Measurements from ENCODE around the gene ST8SIA4.

The ST8SIA4 gene

DNA sequence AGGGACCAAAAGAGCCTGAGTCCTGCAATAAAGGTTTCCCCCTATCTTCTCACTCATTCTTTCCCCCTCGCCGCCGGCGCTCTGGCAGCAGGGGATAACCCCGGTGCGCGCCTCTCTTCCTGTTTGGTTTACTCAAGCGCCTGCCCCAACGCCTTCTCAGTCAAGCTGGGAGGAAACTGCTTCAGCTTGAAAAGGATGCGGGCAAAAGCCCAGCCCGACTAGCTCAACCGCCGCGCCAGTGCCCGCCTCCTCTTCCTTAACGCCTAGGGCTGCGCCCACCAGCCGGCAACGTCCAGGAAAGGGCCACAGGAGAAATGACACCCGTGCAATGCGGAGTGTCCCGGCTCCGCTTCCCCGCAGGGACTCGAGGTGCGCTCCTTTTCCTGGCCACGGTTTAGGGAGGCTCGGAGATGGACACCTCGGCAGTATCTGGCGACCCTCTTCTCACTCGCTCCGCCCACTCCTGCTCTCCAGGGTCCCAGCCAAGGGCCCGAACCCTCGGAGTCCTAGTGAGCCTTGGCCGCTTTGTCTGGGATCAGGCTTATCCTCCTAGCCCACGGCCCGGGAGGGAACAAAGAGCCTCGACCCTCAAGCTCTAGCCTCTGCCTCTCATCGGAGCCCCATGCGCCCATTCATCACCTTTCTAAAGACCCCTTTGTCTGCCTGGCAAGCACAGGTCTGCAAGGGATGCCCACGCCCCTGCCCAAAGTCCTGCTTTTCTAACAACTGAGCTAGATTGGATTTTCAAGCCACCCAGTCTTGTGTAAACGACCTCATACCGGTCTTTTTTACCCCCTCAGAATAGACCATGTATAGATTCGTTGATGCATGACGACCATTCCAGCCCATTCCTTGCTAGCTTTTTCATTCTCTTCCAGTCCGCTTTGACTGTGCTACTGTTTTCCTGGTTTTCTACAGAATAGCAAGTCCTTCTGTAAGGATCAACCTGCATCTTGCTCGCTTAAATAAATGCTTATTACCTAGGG, 2.0 kb downstream of the ST8SIA4 start:
- Histone ChIP-seq H3K4me1 (ENCODE audit: control insufficient read depth in 5 of 5, insufficient read depth in 5 of 5, low read length in 5 of 5) (peaks cover 2 to 58% (median 48%) of the 10 kb centered on the region in 5 donors), H3K27me3 (ENCODE audit: control insufficient read depth in 5 of 5, insufficient read depth in 4 of 5, low read length in 5 of 5) (peaks cover 0 to 19% (median 15%) of the 10 kb centered on the region in 5 donors), H3K27ac (ENCODE audit: low read depth, low read length) (peak overlapping the region; percentile 77), H3K36me3 (ENCODE audit: control insufficient read depth in 5 of 5, insufficient read depth in 5 of 5, low read length in 5 of 5) (no peaks in the 10 kb centered on the region), H3K9ac (ENCODE audit: low read length in 5 of 5) (peak overlapping the region in 3 of 5 donors; percentile 7 to 83 (median 68)), H3K4me3 (ENCODE audit: low read depth in 1 of 5, low read length in 5 of 5) (peak overlapping the region; percentile 75 to 91 (median 80)), H3K9me3 (ENCODE audit: control insufficient read depth in 5 of 5, low read length in 5 of 5) (no peaks in the 10 kb centered on the region)

DNA sequence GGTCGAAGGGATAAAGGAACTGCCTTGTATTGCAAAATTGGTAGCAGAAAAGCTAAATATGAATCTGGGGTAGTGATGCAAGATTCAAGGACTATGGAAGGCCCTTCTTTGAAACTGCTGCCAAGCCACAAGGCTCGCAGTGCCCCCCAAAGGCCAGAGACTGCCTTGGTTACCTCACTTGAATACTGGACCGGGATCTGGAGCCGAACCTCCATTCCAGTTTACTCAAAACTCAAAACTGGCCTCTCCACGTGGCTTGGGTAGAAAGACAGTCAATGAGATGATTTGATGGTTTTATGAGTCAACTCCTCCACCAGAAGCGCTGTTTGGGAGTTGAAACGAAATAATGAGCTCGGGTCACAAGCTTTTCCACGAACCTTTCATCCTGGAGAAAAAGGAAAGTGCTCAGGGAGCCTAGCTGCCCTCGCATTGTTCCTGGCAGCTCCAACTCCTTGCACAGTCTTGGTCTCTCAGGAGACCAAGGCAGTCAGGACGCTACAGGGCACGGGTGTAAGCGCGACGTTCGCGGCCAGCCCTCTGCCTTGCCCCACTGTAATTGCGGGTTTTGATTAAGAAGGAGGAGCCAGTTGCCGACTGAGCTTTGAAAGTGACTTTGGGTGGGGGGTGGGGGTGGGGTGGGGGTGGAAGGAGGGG, 2.8 kb downstream of the ST8SIA4 start:
- peak overlapping the region; percentile 73 for H3K27ac ChIP-seq (ENCODE audit: low read depth, low read length)
- peak overlapping the region in 2 of 5 donors; percentile 71 to 72 for H3K9ac ChIP-seq (ENCODE audit: low read length in 5 of 5)
- H3K9me3 ChIP-seq (ENCODE audit: control insufficient read depth in 5 of 5, low read length in 5 of 5) = no peaks in the 10 kb centered on the region
- H3K36me3 ChIP-seq (ENCODE audit: control insufficient read depth in 5 of 5, insufficient read depth in 5 of 5, low read length in 5 of 5) = no peaks in the 10 kb centered on the region
- H3K4me3 ChIP-seq (ENCODE audit: low read depth in 1 of 5, low read length in 5 of 5) = peak overlapping the region; percentile 75 to 91 (median 87)
- peaks cover 0 to 19% (median 15%) of the 10 kb centered on the region in 5 donors for H3K27me3 ChIP-seq (ENCODE audit: control insufficient read depth in 5 of 5, insufficient read depth in 4 of 5, low read length in 5 of 5)
- H3K4me1 ChIP-seq (ENCODE audit: control insufficient read depth in 5 of 5, insufficient read depth in 5 of 5, low read length in 5 of 5) = peaks cover 2 to 57% (median 48%) of the 10 kb centered on the region in 5 donors

DNA sequence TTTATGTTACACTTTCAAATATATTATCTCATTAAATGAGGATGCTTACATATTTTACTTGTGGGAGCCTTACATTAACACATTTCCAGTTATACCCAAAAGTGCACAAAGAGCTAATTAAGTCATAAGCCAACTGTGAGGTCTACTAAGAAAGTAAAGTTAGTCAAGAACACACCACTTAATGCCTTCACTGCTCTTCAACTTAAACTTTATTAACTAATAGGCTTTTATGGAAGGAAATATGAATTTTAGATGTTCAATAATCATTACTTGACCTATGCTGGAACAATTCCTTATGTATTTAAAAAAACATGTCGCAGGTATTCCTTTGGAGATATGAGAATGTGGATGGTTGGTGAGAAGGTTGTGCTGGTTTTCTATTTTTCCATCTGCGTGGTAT, 3.4 kb downstream of the ST8SIA4 start:
- Histone ChIP-seq H3K9me3 (ENCODE audit: control insufficient read depth in 5 of 5, low read length in 5 of 5) (no peaks in the 10 kb centered on the region), H3K4me1 (ENCODE audit: control insufficient read depth in 5 of 5, insufficient read depth in 5 of 5, low read length in 5 of 5) (peaks cover 2 to 52% (median 48%) of the 10 kb centered on the region in 5 donors), H3K27ac (ENCODE audit: low read depth, low read length) (peak overlapping the region; percentile 73), H3K4me3 (ENCODE audit: low read depth in 1 of 5, low read length in 5 of 5) (peak overlapping the region; percentile 75 to 91 (median 87)), H3K9ac (ENCODE audit: low read length in 5 of 5) (no peak overlapping the region), H3K27me3 (ENCODE audit: control insufficient read depth in 5 of 5, insufficient read depth in 4 of 5, low read length in 5 of 5) (peaks cover 0 to 18% (median 15%) of the 10 kb centered on the region in 5 donors), H3K36me3 (ENCODE audit: control insufficient read depth in 5 of 5, insufficient read depth in 5 of 5, low read length in 5 of 5) (no peaks in the 10 kb centered on the region)

DNA sequence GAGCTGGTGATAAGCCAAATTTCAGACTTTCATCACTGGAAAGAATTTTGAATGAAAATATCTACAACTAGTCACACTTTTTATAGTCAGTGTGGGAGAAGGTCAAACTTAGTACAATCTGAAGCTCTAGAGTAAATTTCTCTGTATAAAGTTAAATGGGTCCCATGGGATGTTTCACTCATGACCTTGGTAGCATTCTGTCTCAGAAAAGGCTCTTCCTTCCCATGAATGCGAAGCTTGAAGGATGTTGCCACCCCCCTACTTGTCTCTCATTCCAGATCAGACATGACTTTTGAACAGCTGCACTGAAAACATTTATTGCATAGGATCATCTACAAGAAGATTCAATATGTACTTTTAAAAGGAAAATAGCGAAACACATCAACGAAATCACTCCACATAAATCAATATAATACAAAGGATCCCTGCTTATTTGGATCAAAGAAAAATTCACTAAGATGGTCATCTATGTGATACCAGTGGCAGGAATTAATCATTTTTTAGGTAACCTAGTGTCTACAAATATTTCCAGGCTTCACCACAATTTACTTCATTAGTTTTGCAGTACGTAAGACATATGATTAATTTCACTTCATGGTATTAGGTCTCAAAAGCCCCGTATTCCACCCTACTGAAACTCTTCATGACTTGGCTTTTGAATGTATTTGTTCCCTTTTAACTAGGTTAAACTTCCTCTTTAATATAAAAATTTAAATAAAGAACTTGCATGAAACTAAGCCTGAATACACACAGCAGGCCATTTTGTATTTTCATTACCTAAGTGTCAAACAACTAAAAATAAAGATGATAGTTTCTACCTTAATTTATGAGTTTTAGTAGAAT, 4.4 kb downstream of the ST8SIA4 start:
- H3K27me3 ChIP-seq (ENCODE audit: control insufficient read depth in 5 of 5, insufficient read depth in 4 of 5, low read length in 5 of 5) = peaks cover 0 to 13% (median 9%) of the 10 kb centered on the region in 5 donors
- H3K9me3 ChIP-seq (ENCODE audit: control insufficient read depth in 5 of 5, low read length in 5 of 5) = no peaks in the 10 kb centered on the region
- peaks cover 0 to 2% (median 0%) of the 10 kb centered on the region in 5 donors for H3K36me3 ChIP-seq (ENCODE audit: control insufficient read depth in 5 of 5, insufficient read depth in 5 of 5, low read length in 5 of 5)
- peaks cover 2 to 47% (median 44%) of the 10 kb centered on the region in 5 donors for H3K4me1 ChIP-seq (ENCODE audit: control insufficient read depth in 5 of 5, insufficient read depth in 5 of 5, low read length in 5 of 5)
- no peak overlapping the region for H3K4me3 ChIP-seq (ENCODE audit: low read depth in 1 of 5, low read length in 5 of 5)
- H3K9ac ChIP-seq (ENCODE audit: low read length in 5 of 5) = no peak overlapping the region
- peak overlapping the region; percentile 6 for H3K27ac ChIP-seq (ENCODE audit: low read depth, low read length)

DNA sequence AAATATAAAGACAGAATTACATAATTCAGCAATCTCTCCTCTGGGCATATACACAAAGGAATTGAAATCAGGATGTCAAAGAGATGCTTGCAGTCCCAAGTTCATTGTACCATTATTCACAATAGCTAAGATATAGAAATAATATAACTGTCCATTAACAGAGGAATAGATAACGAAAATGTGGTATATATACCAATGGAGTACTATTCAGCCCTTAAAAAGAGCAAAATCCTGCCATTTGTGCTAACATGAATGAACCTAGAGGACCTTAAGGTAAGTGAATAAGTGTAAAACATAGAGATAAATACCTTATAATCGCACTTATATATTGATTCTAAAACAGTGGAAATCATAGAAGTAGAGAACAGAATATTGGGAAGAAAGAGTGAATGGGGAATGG, 7.0 kb downstream of the ST8SIA4 start:
- H3K9me3 ChIP-seq (ENCODE audit: control insufficient read depth in 5 of 5, low read length in 5 of 5) = no peaks in the 10 kb centered on the region
- no peak overlapping the region for H3K9ac ChIP-seq (ENCODE audit: low read length in 5 of 5)
- H3K4me1 ChIP-seq (ENCODE audit: control insufficient read depth in 5 of 5, insufficient read depth in 5 of 5, low read length in 5 of 5) = peaks cover 1 to 37% (median 22%) of the 10 kb centered on the region in 5 donors
- no peak overlapping the region for H3K4me3 ChIP-seq (ENCODE audit: low read depth in 1 of 5, low read length in 5 of 5)
- peaks cover 0 to 3% (median 0%) of the 10 kb centered on the region in 5 donors for H3K27me3 ChIP-seq (ENCODE audit: control insufficient read depth in 5 of 5, insufficient read depth in 4 of 5, low read length in 5 of 5)
- H3K36me3 ChIP-seq (ENCODE audit: control insufficient read depth in 5 of 5, insufficient read depth in 5 of 5, low read length in 5 of 5) = peaks cover 0 to 2% (median 0%) of the 10 kb centered on the region in 5 donors
- no peak overlapping the region for H3K27ac ChIP-seq (ENCODE audit: low read depth, low read length)

DNA sequence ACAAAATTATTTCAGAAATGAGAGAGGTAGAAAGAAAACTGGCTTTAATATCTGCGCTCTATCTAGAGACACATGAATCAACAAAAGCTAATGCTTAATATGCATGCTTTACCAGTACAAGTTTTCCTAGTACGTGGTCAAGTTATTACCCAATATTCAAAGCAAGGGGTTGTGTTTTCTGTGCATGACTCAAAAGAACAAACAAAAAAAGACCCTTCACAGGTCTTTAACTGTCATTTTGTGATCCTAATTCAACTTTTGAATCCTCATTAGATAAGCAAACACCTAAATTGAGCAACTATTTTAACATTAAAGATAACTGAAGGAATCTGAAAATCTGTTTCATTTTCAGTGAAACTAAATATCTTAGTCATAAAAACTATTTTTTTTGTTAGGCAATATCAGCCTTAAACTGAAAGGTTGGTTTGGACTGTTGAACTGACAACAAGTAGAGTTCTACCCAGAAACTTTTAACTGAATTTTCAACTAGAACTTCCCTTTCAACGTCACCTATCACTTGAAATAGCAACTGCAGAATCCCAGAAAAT, 12.5 kb downstream of the ST8SIA4 start:
- H3K27me3 ChIP-seq (ENCODE audit: control insufficient read depth in 5 of 5, insufficient read depth in 4 of 5, low read length in 5 of 5) = no peaks in the 10 kb centered on the region
- no peaks in the 10 kb centered on the region for H3K9me3 ChIP-seq (ENCODE audit: control insufficient read depth in 5 of 5, low read length in 5 of 5)
- peak overlapping the region in 2 of 5 donors; percentile 48 to 53 for H3K9ac ChIP-seq (ENCODE audit: low read length in 5 of 5)
- peak overlapping the region in 4 of 5 donors; percentile 27 to 59 (median 39) for H3K4me3 ChIP-seq (ENCODE audit: low read depth in 1 of 5, low read length in 5 of 5)
- peaks cover 0 to 2% (median 0%) of the 10 kb centered on the region in 5 donors for H3K36me3 ChIP-seq (ENCODE audit: control insufficient read depth in 5 of 5, insufficient read depth in 5 of 5, low read length in 5 of 5)
- H3K27ac ChIP-seq (ENCODE audit: low read depth, low read length) = peak overlapping the region; percentile 61
- peaks cover 0 to 6% (median 0%) of the 10 kb centered on the region in 5 donors for H3K4me1 ChIP-seq (ENCODE audit: control insufficient read depth in 5 of 5, insufficient read depth in 5 of 5, low read length in 5 of 5)

DNA sequence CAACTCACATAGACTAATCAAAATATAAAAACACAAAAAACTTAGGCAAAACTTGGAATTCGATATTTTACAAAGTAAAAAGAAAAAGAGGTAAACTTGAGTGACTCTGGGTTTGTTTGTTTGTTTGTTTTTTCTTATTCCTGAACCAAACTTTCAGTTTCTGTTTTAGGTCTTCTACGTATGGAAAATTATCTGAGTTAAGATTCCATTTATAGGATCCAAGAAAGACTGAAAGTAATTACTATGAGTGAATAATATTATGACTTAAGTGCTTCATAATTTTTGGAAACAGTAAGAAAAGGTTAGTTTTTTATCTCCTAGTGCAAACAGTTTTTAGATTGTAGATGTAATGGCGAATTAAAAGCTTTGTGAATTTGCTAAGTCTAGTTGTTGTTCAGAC, 13.2 kb downstream of the ST8SIA4 start:
- Histone ChIP-seq H3K27ac (ENCODE audit: low read depth, low read length) (peak overlapping the region; percentile 61), H3K9ac (ENCODE audit: low read length in 5 of 5) (peak overlapping the region in 3 of 5 donors; percentile 24 to 51 (median 48)), H3K4me3 (ENCODE audit: low read depth in 1 of 5, low read length in 5 of 5) (peak overlapping the region in 3 of 5 donors; percentile 27 to 59 (median 36))

DNA sequence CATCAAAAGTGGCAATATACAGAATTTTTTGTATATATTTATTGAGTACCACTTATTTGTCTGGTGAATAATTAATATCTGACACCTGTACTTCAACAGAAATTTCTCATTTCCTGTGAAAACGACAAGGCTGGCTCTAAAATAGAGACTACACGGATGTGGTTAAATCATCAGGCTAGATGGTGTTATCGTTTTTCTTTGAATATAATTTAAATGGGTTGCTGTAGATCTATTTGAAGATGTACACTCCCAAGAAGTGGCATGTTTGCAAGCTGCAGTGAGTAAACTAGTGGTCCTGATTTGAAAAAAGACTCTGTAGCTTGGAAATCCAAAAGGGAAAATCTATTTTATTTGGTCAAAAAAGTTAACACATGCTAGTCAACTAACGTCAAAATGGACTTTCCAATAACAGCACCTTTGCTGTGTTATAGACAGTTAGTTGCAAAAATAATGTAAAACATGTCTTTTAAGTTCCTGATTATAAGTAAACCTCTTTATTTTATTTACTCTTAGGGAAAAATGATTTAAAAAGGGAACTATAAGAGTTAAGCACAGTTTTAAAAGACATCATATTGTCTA, 13.8 kb downstream of the ST8SIA4 start:
- H3K4me1 ChIP-seq (ENCODE audit: control insufficient read depth in 5 of 5, insufficient read depth in 5 of 5, low read length in 5 of 5) = peaks cover 0 to 12% (median 0%) of the 10 kb centered on the region in 5 donors
- H3K27ac ChIP-seq (ENCODE audit: low read depth, low read length) = peak overlapping the region; percentile 61
- H3K4me3 ChIP-seq (ENCODE audit: low read depth in 1 of 5, low read length in 5 of 5) = peak overlapping the region in 3 of 5 donors; percentile 27 to 59 (median 36)
- H3K9ac ChIP-seq (ENCODE audit: low read length in 5 of 5) = peak overlapping the region in 2 of 5 donors; percentile 40 to 51
- peaks cover 0 to 5% (median 0%) of the 10 kb centered on the region in 5 donors for H3K36me3 ChIP-seq (ENCODE audit: control insufficient read depth in 5 of 5, insufficient read depth in 5 of 5, low read length in 5 of 5)
- no peaks in the 10 kb centered on the region for H3K27me3 ChIP-seq (ENCODE audit: control insufficient read depth in 5 of 5, insufficient read depth in 4 of 5, low read length in 5 of 5)
- H3K9me3 ChIP-seq (ENCODE audit: control insufficient read depth in 5 of 5, low read length in 5 of 5) = no peaks in the 10 kb centered on the region

More for the DNA sequence above, 13.2 kb downstream of the ST8SIA4 start:
- Histone ChIP-seq H3K9me3 (ENCODE audit: control insufficient read depth in 5 of 5, low read length in 5 of 5) (no peaks in the 10 kb centered on the region), H3K27me3 (ENCODE audit: control insufficient read depth in 5 of 5, insufficient read depth in 4 of 5, low read length in 5 of 5) (no peaks in the 10 kb centered on the region), H3K4me1 (ENCODE audit: control insufficient read depth in 5 of 5, insufficient read depth in 5 of 5, low read length in 5 of 5) (peaks cover 0 to 6% (median 0%) of the 10 kb centered on the region in 5 donors), H3K36me3 (ENCODE audit: control insufficient read depth in 5 of 5, insufficient read depth in 5 of 5, low read length in 5 of 5) (peaks cover 0 to 2% (median 0%) of the 10 kb centered on the region in 5 donors)

DNA sequence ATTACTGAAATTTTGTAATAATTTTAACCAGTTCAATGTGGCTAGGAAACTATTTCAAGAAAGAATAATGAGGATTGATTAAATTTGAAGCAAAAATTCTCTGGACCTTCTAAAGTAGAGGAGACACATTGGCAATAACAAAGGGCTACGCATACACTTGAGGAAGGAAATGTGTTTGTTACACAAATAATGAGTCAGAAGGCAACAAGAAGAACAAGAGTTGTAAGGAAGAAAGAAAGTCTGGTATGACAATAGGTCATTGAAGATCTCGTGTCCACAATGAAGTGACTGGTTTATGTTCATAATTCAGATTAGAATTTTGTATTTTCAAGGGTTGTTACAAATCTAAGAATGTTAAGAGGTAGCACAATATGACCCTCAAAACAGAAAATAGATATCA, 25.8 kb downstream of the ST8SIA4 start:
- peaks cover 0 to 4% (median 0%) of the 10 kb centered on the region in 5 donors for H3K4me1 ChIP-seq (ENCODE audit: control insufficient read depth in 5 of 5, insufficient read depth in 5 of 5, low read length in 5 of 5)
- no peaks in the 10 kb centered on the region for H3K27me3 ChIP-seq (ENCODE audit: control insufficient read depth in 5 of 5, insufficient read depth in 4 of 5, low read length in 5 of 5)
- H3K9me3 ChIP-seq (ENCODE audit: control insufficient read depth in 5 of 5, low read length in 5 of 5) = no peaks in the 10 kb centered on the region
- H3K27ac ChIP-seq (ENCODE audit: low read depth, low read length) = no peak overlapping the region
- H3K9ac ChIP-seq (ENCODE audit: low read length in 5 of 5) = no peak overlapping the region
- peaks cover 0 to 6% (median 0%) of the 10 kb centered on the region in 5 donors for H3K36me3 ChIP-seq (ENCODE audit: control insufficient read depth in 5 of 5, insufficient read depth in 5 of 5, low read length in 5 of 5)
- H3K4me3 ChIP-seq (ENCODE audit: low read depth in 1 of 5, low read length in 5 of 5) = no peak overlapping the region
